ENCODE results near the gene BTNL8. TPM values are rescaled to one million over a fixed set of nuclear protein-coding genes. Genes with fewer than 3 reads are reported as not detected.
"Not testable (repeated sequence)": the region's sequence is repeated elsewhere in the genome, so short reads cannot be mapped to it uniquely, and the experiment has no call there.

The BTNL8 gene
- total RNA-seq, 5 donors from 2014 or later (not counting 1 experiment from before 2014, with no cell fraction given): not detected

DNA sequence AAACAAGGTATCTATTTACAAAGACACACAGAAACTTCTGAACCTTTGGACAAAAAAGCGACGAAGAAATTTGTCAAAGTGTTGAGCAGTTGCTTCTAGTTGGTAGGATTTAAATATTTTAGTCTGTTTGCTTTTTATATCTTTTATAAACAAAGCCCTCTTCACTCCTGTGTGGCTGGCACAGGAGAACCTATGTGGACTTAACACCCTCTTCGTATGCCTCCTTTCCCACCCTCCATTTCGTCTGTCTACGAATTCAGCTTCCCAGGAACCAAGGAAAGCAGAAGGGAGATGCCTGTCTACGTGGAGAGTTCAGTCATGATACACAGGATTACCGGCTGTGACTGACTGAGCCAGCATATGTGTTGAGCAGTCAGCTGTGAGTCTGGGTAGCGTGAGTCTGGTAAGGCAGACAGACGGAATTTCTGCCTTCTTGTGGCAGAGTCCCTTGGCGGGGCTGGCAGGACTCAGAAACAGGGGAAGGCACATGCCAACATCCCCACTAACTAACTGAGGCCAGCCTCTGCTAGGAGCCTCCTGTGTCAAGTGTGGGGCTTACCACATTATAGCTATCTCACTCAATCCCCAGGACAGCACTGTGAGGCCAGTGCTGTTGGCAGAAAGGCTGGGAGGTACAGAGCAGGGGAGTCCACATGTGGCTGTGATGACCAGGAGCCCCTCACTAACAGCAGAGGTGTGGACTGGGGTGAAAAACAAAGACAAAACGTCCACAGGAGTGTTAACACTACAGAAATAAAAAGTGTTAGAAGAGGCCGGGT, 24.0 kb upstream of the BTNL8 start:
- DNase-seq: no peak
- ATAC-seq (replicated peaks in 1 of 4): no peak
- no peaks in the 10 kb centered on the region for H3K36me3 ChIP-seq (ENCODE audit: control insufficient read depth in 2 of 2, extremely low read depth in 1 of 2, insufficient read depth in 1 of 2, low read length in 1 of 2)
- Mint-ChIP-seq H3K4me3 (no peak overlapping the region), H3K27ac (no peak overlapping the region), H3K36me3 (no peaks in the 10 kb centered on the region), H3K4me1 (peaks cover 0 to 7% (median 2%) of the 10 kb centered on the region in 3 donors), H3K9me3 (no peaks in the 10 kb centered on the region), H3K27me3 (peaks cover 0 to 2% of the 10 kb centered on the region in 2 donors)
- H3K4me1 ChIP-seq (ENCODE audit: control insufficient read depth in 1 of 2, extremely low read depth in 1 of 2, insufficient read depth in 2 of 2, low read length in 2 of 2): peaks cover 0 to 10% of the 10 kb centered on the region in 2 experiments
- no peaks in the 10 kb centered on the region for H3K9me3 ChIP-seq
- WGBS (ENCODE audit: insufficient coverage): 79% methylated on average over 4 of the region's 12 CpGs
- H3K27me3 ChIP-seq (replicated peaks in 1 of 2; ENCODE audit: control insufficient read depth in 2 of 2, extremely low read depth in 1 of 2, insufficient read depth in 2 of 2, low read length in 1 of 2): peaks cover 0 to 4% of the 10 kb centered on the region in 2 experiments
- no peak overlapping the region for H3K4me3 ChIP-seq (ENCODE audit: control insufficient read depth in 1 of 2, extremely low read depth in 1 of 2, low read length in 1 of 2)
- ChIA-PET CTCF (no interaction called here), POLR2A (interaction anchor here in 1 of 2 donors (0.6 kb wide), 1 partner anchor 88 kb away, joined by 3 read pairs; no protein-coding TSS in a partner anchor)
- H3K27ac ChIP-seq (ENCODE audit: low read length): no peak overlapping the region

DNA sequence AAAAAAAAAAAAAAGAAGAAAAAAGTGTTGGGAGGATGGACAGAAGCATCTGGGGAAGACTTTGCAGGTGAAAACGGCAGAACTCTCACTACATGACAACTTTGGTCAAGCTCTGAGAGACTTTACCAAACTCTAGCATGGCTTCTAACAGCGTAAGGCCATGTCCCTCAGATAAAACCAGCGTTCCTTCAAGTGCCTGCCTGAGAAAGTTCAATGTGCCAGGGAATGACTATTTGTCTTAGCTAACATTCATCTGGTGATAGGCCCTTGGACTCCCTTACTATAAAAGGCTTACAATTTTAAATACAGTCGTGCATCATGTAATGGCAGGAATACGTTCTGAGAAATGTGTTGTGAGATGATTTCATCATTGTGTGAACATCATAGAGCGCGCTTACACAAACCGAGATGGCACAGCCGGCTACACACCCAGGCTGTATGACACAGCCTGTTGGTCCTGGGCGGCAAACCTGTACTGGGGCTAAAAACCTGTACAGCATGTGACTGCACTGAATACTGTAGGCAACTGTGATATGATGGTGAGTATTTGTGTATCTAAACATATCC, 23.0 kb upstream of the BTNL8 start:
- H3K4me1 Mint-ChIP-seq: peaks cover 0 to 7% (median 2%) of the 10 kb centered on the region in 3 donors
- no peak overlapping the region for H3K27ac ChIP-seq (ENCODE audit: low read length)
- no peak overlapping the region for H3K4me3 ChIP-seq (ENCODE audit: control insufficient read depth in 1 of 2, extremely low read depth in 1 of 2, low read length in 1 of 2)
- no peaks in the 10 kb centered on the region for H3K36me3 Mint-ChIP-seq
- no peak overlapping the region for H3K27ac Mint-ChIP-seq
- ChIA-PET CTCF (no interaction called here), POLR2A (no interaction called here)
- ATAC-seq (replicated peaks in 1 of 4) (no peak), DNase-seq (no peak)
- no peaks in the 10 kb centered on the region for H3K9me3 Mint-ChIP-seq
- no peak overlapping the region for H3K4me3 Mint-ChIP-seq
- H3K36me3 ChIP-seq (ENCODE audit: control insufficient read depth in 2 of 2, extremely low read depth in 1 of 2, insufficient read depth in 1 of 2, low read length in 1 of 2): no peaks in the 10 kb centered on the region
- H3K27me3 ChIP-seq (replicated peaks in 1 of 2; ENCODE audit: control insufficient read depth in 2 of 2, extremely low read depth in 1 of 2, insufficient read depth in 2 of 2, low read length in 1 of 2): no peaks in the 10 kb centered on the region
- H3K4me1 ChIP-seq (ENCODE audit: control insufficient read depth in 1 of 2, extremely low read depth in 1 of 2, insufficient read depth in 2 of 2, low read length in 2 of 2): peaks cover 0 to 10% of the 10 kb centered on the region in 2 experiments
- 93% methylated on average over 3 of the region's 10 CpGs for WGBS (ENCODE audit: insufficient coverage)
- H3K27me3 Mint-ChIP-seq: peaks cover 0 to under 1% of the 10 kb centered on the region in 2 donors
- H3K9me3 ChIP-seq: no peaks in the 10 kb centered on the region

DNA sequence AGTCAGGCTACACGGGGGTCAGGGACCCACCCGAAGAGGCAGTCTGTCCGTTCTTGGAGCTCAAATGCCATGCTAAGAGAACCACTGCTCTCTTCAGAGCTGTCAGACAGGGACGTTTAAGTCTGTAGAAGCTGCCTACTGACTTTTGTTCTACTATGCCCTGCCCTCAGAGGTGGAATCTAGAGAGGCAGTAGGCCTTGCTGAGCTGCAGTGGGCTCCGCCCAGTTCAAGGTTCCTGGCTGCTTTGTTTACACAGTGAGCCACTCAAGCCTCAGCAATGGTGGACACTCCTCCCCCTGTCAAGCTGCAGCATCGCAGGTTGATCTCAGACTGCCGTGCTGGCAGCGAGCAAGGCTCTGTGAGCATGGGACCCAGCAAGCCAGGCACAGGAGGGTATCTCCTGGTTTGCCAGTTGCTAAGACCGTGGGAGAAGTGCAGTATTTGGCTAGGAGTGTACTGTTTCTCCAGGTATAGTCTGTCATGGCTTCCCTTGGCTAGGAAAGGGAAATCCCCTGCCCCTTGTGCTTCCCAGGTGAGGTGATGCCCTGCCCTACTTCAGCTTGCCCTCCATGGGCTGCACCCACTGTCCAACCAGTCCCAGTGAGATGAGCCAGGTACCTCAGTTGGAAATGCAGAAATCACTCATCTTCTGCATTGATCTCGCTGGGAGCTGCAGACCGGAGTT, 13.0 kb upstream of the BTNL8 start:
- H3K4me3 ChIP-seq (ENCODE audit: control insufficient read depth in 1 of 2, extremely low read depth in 1 of 2, low read length in 1 of 2); H3K4me1 ChIP-seq (ENCODE audit: control insufficient read depth in 1 of 2, extremely low read depth in 1 of 2, insufficient read depth in 2 of 2, low read length in 2 of 2); H3K9me3 ChIP-seq; H3K9me3 Mint-ChIP-seq; H3K27ac Mint-ChIP-seq; H3K36me3 ChIP-seq (ENCODE audit: control insufficient read depth in 2 of 2, extremely low read depth in 1 of 2, insufficient read depth in 1 of 2, low read length in 1 of 2); POLR2A ChIA-PET; H3K4me1 Mint-ChIP-seq; CTCF ChIA-PET; DNase-seq; H3K36me3 Mint-ChIP-seq; H3K4me3 Mint-ChIP-seq; ATAC-seq (replicated peaks in 1 of 4); H3K27ac ChIP-seq (ENCODE audit: low read length): not testable (repeated sequence)
- H3K27me3 ChIP-seq (replicated peaks in 1 of 2; ENCODE audit: control insufficient read depth in 2 of 2, extremely low read depth in 1 of 2, insufficient read depth in 2 of 2, low read length in 1 of 2): peaks cover 0 to 30% of the 10 kb centered on the region in 2 experiments
- peaks cover 58 to 69% of the 10 kb centered on the region in 2 donors for H3K27me3 Mint-ChIP-seq
- WGBS (ENCODE audit: insufficient coverage): 72% methylated on average over 6 of the region's 11 CpGs

DNA sequence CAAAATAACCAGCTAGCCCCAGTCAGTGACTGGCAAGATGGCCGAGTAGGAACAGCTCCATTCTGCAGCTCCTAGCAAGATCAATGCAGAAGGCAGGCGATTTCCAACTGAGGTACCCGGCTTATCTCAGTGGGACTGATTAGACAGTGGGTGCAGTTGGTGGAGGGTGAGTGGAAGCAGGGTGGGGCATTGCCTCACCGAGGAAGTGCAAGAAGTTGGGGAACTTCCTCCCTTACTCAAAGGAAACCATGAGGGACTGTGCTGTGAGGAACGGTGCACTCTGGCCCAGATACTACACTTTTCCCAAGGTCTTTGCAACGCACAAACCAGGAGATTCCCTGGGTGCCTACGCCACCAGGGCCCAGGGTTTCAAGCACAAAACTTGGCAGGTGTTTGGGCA, 9.6 kb upstream of the BTNL8 start:
- Mint-ChIP-seq H3K27ac (no peak overlapping the region), H3K4me1 (no peaks in the 10 kb centered on the region), H3K4me3 (no peak overlapping the region), H3K27me3 (peaks cover 50 to 56% of the 10 kb centered on the region in 2 donors), H3K36me3 (no peaks in the 10 kb centered on the region), H3K9me3 (no peaks in the 10 kb centered on the region)
- 92% methylated on average over 2 of the region's 7 CpGs for WGBS (ENCODE audit: insufficient coverage)
- Histone ChIP-seq H3K9me3 (no peaks in the 10 kb centered on the region), H3K27me3 (replicated peaks in 1 of 2; ENCODE audit: control insufficient read depth in 2 of 2, extremely low read depth in 1 of 2, insufficient read depth in 2 of 2, low read length in 1 of 2) (peaks cover 0 to 30% of the 10 kb centered on the region in 2 experiments), H3K4me3 (ENCODE audit: control insufficient read depth in 1 of 2, extremely low read depth in 1 of 2, low read length in 1 of 2) (no peak overlapping the region), H3K4me1 (ENCODE audit: control insufficient read depth in 1 of 2, extremely low read depth in 1 of 2, insufficient read depth in 2 of 2, low read length in 2 of 2) (no peaks in the 10 kb centered on the region), H3K27ac (ENCODE audit: low read length) (no peak overlapping the region), H3K36me3 (ENCODE audit: control insufficient read depth in 2 of 2, extremely low read depth in 1 of 2, insufficient read depth in 1 of 2, low read length in 1 of 2) (no peaks in the 10 kb centered on the region)
- no peak for ATAC-seq (replicated peaks in 1 of 4)
- POLR2A ChIA-PET: no interaction called here
- CTCF ChIA-PET: no interaction called here
- DNase-seq: no peak

DNA sequence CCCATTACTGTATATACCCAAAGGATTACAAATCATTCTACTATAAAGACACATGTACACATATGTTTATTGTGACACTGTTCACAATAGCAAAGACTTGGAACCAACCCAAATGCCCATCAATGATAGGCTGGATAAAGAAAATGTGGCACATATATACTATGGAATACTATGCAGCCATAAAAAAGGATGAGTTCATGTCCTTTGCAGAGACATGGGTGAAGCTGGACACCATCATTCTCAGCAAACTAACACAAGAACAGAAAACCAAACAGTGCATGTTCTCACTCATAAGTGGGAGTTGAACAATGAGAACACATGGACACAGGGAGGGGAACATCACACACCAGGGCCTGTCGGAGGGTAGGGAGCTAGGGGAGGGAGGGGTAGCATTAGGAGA, 3.6 kb upstream of the BTNL8 start:
- H3K27ac Mint-ChIP-seq; ATAC-seq (replicated peaks in 1 of 4); H3K4me1 ChIP-seq (ENCODE audit: control insufficient read depth in 1 of 2, extremely low read depth in 1 of 2, insufficient read depth in 2 of 2, low read length in 2 of 2); H3K4me1 Mint-ChIP-seq; H3K9me3 Mint-ChIP-seq; H3K27ac ChIP-seq (ENCODE audit: low read length); H3K36me3 ChIP-seq (ENCODE audit: control insufficient read depth in 2 of 2, extremely low read depth in 1 of 2, insufficient read depth in 1 of 2, low read length in 1 of 2); POLR2A ChIA-PET; H3K36me3 Mint-ChIP-seq; H3K4me3 Mint-ChIP-seq; H3K9me3 ChIP-seq; H3K4me3 ChIP-seq (ENCODE audit: control insufficient read depth in 1 of 2, extremely low read depth in 1 of 2, low read length in 1 of 2); DNase-seq; CTCF ChIA-PET; H3K27me3 ChIP-seq (replicated peaks in 1 of 2; ENCODE audit: control insufficient read depth in 2 of 2, extremely low read depth in 1 of 2, insufficient read depth in 2 of 2, low read length in 1 of 2): not testable (repeated sequence)
- WGBS (ENCODE audit: insufficient coverage): no CpG with 5 or more reads among the region's 1 CpG
- H3K27me3 Mint-ChIP-seq: peaks cover 16 to 31% of the 10 kb centered on the region in 2 donors

- 58% methylated on average over 2 of the region's 5 CpGs for WGBS (ENCODE audit: insufficient coverage)
- H3K4me1 Mint-ChIP-seq: no peaks in the 10 kb centered on the region
- no peaks in the 10 kb centered on the region for H3K9me3 Mint-ChIP-seq
These were observed 1.2 kb downstream of the BTNL8 start for GRCh38 chr5:180900178-180900577.

More at GRCh38 chr5:180900178-180900577, 1.2 kb downstream of the BTNL8 start:
- Histone ChIP-seq H3K4me3 (ENCODE audit: control insufficient read depth in 1 of 2, extremely low read depth in 1 of 2, low read length in 1 of 2) (no peak overlapping the region), H3K27me3 (replicated peaks in 1 of 2; ENCODE audit: control insufficient read depth in 2 of 2, extremely low read depth in 1 of 2, insufficient read depth in 2 of 2, low read length in 1 of 2) (no peaks in the 10 kb centered on the region), H3K4me1 (ENCODE audit: control insufficient read depth in 1 of 2, extremely low read depth in 1 of 2, insufficient read depth in 2 of 2, low read length in 2 of 2) (no peaks in the 10 kb centered on the region), H3K27ac (ENCODE audit: low read length) (no peak overlapping the region), H3K9me3 (no peaks in the 10 kb centered on the region), H3K36me3 (ENCODE audit: control insufficient read depth in 2 of 2, extremely low read depth in 1 of 2, insufficient read depth in 1 of 2, low read length in 1 of 2) (no peaks in the 10 kb centered on the region)
- no peaks in the 10 kb centered on the region for H3K36me3 Mint-ChIP-seq
- no peak for ATAC-seq (replicated peaks in 1 of 4)
- ChIA-PET POLR2A (no interaction called here), CTCF (no interaction called here)
- H3K27ac Mint-ChIP-seq: no peak overlapping the region
- DNase-seq: no peak
- peaks cover 0 to 5% of the 10 kb centered on the region in 2 donors for H3K27me3 Mint-ChIP-seq
- no peak overlapping the region for H3K4me3 Mint-ChIP-seq

All from T-cell (primary cell).